Tibial nerve (tissue), 3 donors: ENCODE measurements around the gene CPNE7.

Source experiments
- CTCF ChIP-seq, 5 experiments: fragments of 200-600 bp in 3 of 5; fragments of 450-650 bp in 2 of 5; sonication (generic) in 3 of 5; IDR thresholded peaks; one replicate each; pipeline ENCODE4 v1.5.1; 2016 to 2019; ENCODE audit warnings: antibody characterized with exemption in 5 of 5, mild to moderate bottlenecking in 3 of 5, moderate library complexity in 2 of 5
- POLR2A ChIP-seq, 2 donors: fragments of 450-650 bp; IDR thresholded peaks; one replicate each; pipeline ENCODE4 v1.6.1; 2017; ENCODE audit warnings: antibody characterized with exemption in 2 of 2, mild to moderate bottlenecking in 2 of 2, moderate library complexity in 2 of 2

GRCh38 chr16:89567656-89568594 is 7.6 kb upstream of the CPNE7 start:
- no peak for TF ChIP-seq CTCF (IDR thresholded peaks at IDR 0.05)
- no peak for TF ChIP-seq POLR2A (IDR thresholded peaks at IDR 0.05)
